Mesenchymal stem cell (in vitro differentiated cells and primary cell): Measurements from ENCODE around the gene SAMD13.

ENCODE experiments used
- DNase-seq: peaks from one replicate; pipeline ENCODE4 v3.0.0-alpha.2; 2013
- H2AFZ ChIP-seq: one replicate; pipeline ENCODE4 v1.6.1; 2013; ENCODE audit warnings: low read depth, mild to moderate bottlenecking, control low read depth, inconsistent platforms, low read length, moderate library complexity
- H2AK5ac ChIP-seq: 2 replicates; pipeline ENCODE4 v1.6.1; 2013; ENCODE audit warnings: low read length, moderate library complexity, mild to moderate bottlenecking, inconsistent platforms; ENCODE audit not compliant: severe bottlenecking
- H2BK120ac ChIP-seq: one replicate; pipeline ENCODE4 v1.6.1; 2013; ENCODE audit warnings: low read depth, mild to moderate bottlenecking, inconsistent platforms, low read length, moderate library complexity
- H2BK12ac ChIP-seq, 2 experiments: one replicate each; pipeline ENCODE4 v1.6.1; 2013; ENCODE audit warnings: inconsistent platforms in 2 of 2, low read length in 2 of 2, mild to moderate bottlenecking in 2 of 2, moderate library complexity in 2 of 2, control low read depth in 1 of 2
- H2BK15ac ChIP-seq: one replicate; pipeline ENCODE4 v1.6.1; 2013; ENCODE audit warnings: mild to moderate bottlenecking, low read depth, inconsistent platforms; ENCODE audit not compliant: poor library complexity, severe bottlenecking
- H2BK5ac ChIP-seq: 2 replicates; pipeline ENCODE4 v1.6.1; 2013; ENCODE audit warnings: low read depth, mild to moderate bottlenecking, low read length, control low read depth, inconsistent platforms; ENCODE audit not compliant: poor library complexity, severe bottlenecking
- H3K14ac ChIP-seq, 2 experiments: one replicate each; pipeline ENCODE4 v1.6.1; 2013; ENCODE audit warnings: inconsistent platforms in 2 of 2, low read length in 2 of 2, control low read depth in 1 of 2, mild to moderate bottlenecking in 1 of 2, moderate library complexity in 1 of 2
- H3K18ac ChIP-seq, 2 experiments: one replicate each; pipeline ENCODE4 v1.6.1; 2013; ENCODE audit warnings: inconsistent platforms in 2 of 2, low read length in 2 of 2, control low read depth in 1 of 2, low read depth in 1 of 2, mild to moderate bottlenecking in 1 of 2
- H3K23ac ChIP-seq, 2 experiments: one replicate each; pipeline ENCODE4 v1.6.1; 2013; ENCODE audit warnings: inconsistent platforms in 2 of 2, low read length in 2 of 2, mild to moderate bottlenecking in 2 of 2, moderate library complexity in 2 of 2, control low read depth in 1 of 2
- H3K27ac ChIP-seq: 2 replicates; pipeline ENCODE4 v1.5.1; 2013; ENCODE audit warnings: mild to moderate bottlenecking, moderate library complexity, low read length, control low read depth, inconsistent platforms; ENCODE audit not compliant: poor library complexity, severe bottlenecking
- H3K27me3 ChIP-seq, 2 experiments: 2 replicates each; pipeline versions ENCODE4 v1.6.1 to v1.7.0; 2013; ENCODE audit warnings: low read length in 2 of 2, mild to moderate bottlenecking in 2 of 2, moderate library complexity in 2 of 2, control low read depth in 1 of 2, inconsistent platforms in 1 of 2; ENCODE audit not compliant: control insufficient read depth in 1 of 2, insufficient read depth in 1 of 2
- H3K36me3 ChIP-seq, 2 experiments: 2 replicates each; pipeline versions ENCODE4 v1.6.1 to v1.7.0; 2013; ENCODE audit warnings: low read length in 2 of 2, control low read depth in 1 of 2, inconsistent platforms in 1 of 2, low read depth in 1 of 2, mild to moderate bottlenecking in 1 of 2; ENCODE audit not compliant: insufficient read depth in 2 of 2, control insufficient read depth in 1 of 2
- H3K4ac ChIP-seq, 2 experiments: one replicate each; pipeline ENCODE4 v1.6.1; 2013; ENCODE audit warnings: inconsistent platforms in 2 of 2, low read length in 2 of 2, mild to moderate bottlenecking in 2 of 2, moderate library complexity in 2 of 2, control low read depth in 1 of 2, low read depth in 1 of 2
- H3K4me1 ChIP-seq: 2 replicates; pipeline ENCODE4 v1.6.1; 2013; ENCODE audit warnings: low read depth, low read length, control low read depth; ENCODE audit not compliant: control insufficient read depth, insufficient read depth
- H3K4me2 ChIP-seq: 2 replicates; pipeline ENCODE4 v1.6.1; 2013; ENCODE audit warnings: low read length, mild to moderate bottlenecking, inconsistent platforms; ENCODE audit not compliant: poor library complexity, severe bottlenecking
- H3K4me3 ChIP-seq, 2 experiments: 2 replicates each; pipeline versions ENCODE4 v1.5.1 to v1.7.0; 2013; ENCODE audit warnings: low read length in 2 of 2, mild to moderate bottlenecking in 2 of 2, control low read depth in 1 of 2, low read depth in 1 of 2; ENCODE audit not compliant: insufficient read depth in 1 of 2
- H3K79me1 ChIP-seq: replicated peaks from 2 replicates; pipeline ENCODE4 v1.6.1; 2013; ENCODE audit warnings: mild to moderate bottlenecking, control low read depth, low read length, inconsistent platforms; ENCODE audit not compliant: poor library complexity, severe bottlenecking
- H3K9ac ChIP-seq: 2 replicates; pipeline ENCODE4 v1.7.0; 2013; ENCODE audit warnings: mild to moderate bottlenecking, low read length, moderate library complexity
- H3K9me3 ChIP-seq: 2 replicates; pipeline ENCODE4 v1.7.0; 2013; ENCODE audit warnings: mild to moderate bottlenecking, low read length; ENCODE audit not compliant: control insufficient read depth
- H4K8ac ChIP-seq: one replicate; pipeline ENCODE4 v1.6.1; 2013; ENCODE audit warnings: inconsistent platforms, mild to moderate bottlenecking, low read length, moderate library complexity
- H4K91ac ChIP-seq: one replicate; pipeline ENCODE4 v1.6.1; 2013; ENCODE audit warnings: mild to moderate bottlenecking, low read length, inconsistent platforms
- WGBS: methylation state at CpG from one replicate; pipeline ENCODE4 v1.1.7; 2013; ENCODE audit warnings: mixed read lengths; 5-methylcytosine and 5-hydroxymethylcytosine counted together

Gene SAMD13

GRCh38 chr1:84347271-84347931 lies 45.9 kb downstream of the SAMD13 start:
- Histone ChIP-seq H3K18ac (no peak overlapping the region), H3K4me1 (peaks cover 3% of the 10 kb centered on the region), H3K9ac (peak overlapping the region; percentile 19), H2AK5ac (no peak overlapping the region), H3K27me3 (no peaks in the 10 kb centered on the region), H4K91ac (no peak overlapping the region), H2AFZ (no peak overlapping the region), H3K4ac (no peak overlapping the region), H4K8ac (peak overlapping the region; percentile 31), H2BK15ac (no peak overlapping the region), H3K4me2 (no peak overlapping the region), H3K14ac (no peak overlapping the region), H2BK12ac (no peak overlapping the region), H3K79me1 (no peaks in the 10 kb centered on the region), H3K36me3 (no peaks in the 10 kb centered on the region), H3K4me3 (peak overlapping the region in 1 of 2 experiments; percentile 34), H3K27ac (no peak overlapping the region), H3K9me3 (no peaks in the 10 kb centered on the region), H2BK5ac (no peak overlapping the region), H3K23ac (no peak overlapping the region), H2BK120ac (no peak overlapping the region)
- 38% methylated on average over 6 of the region's 6 CpGs for WGBS
- peak; percentile 68 for DNase-seq

GRCh38 chr1:84347932-84348555 lies 46.5 kb downstream of the SAMD13 start:
- H3K4ac ChIP-seq, result no peak overlapping the region
- H3K4me1 ChIP-seq, result peaks cover 3% of the 10 kb centered on the region
- no peaks in the 10 kb centered on the region for H3K36me3 ChIP-seq
- no peak overlapping the region for H4K91ac ChIP-seq
- no peak overlapping the region for H2AK5ac ChIP-seq
- no peak overlapping the region for H3K23ac ChIP-seq
- DNase-seq, result peak; percentile 85
- peak overlapping the region; percentile 29 for H4K8ac ChIP-seq
- peak overlapping the region in 1 of 2 experiments; percentile 34 for H3K4me3 ChIP-seq
- no peak overlapping the region for H3K14ac ChIP-seq
- H3K4me2 ChIP-seq, result no peak overlapping the region
- no peak overlapping the region for H2BK15ac ChIP-seq
- 76% methylated on average over 6 of the region's 11 CpGs for WGBS
- H3K79me1 ChIP-seq, result no peaks in the 10 kb centered on the region
- H3K9ac ChIP-seq, result peak overlapping the region; percentile 19
- no peaks in the 10 kb centered on the region for H3K27me3 ChIP-seq
- H3K18ac ChIP-seq, result no peak overlapping the region
- no peak overlapping the region for H3K27ac ChIP-seq
- peak overlapping the region in 1 of 2 experiments; percentile 84 for H2BK12ac ChIP-seq
- H2BK120ac ChIP-seq, result no peak overlapping the region
- H3K9me3 ChIP-seq, result no peaks in the 10 kb centered on the region
- H2AFZ ChIP-seq, result no peak overlapping the region
- H2BK5ac ChIP-seq, result no peak overlapping the region

DNA sequence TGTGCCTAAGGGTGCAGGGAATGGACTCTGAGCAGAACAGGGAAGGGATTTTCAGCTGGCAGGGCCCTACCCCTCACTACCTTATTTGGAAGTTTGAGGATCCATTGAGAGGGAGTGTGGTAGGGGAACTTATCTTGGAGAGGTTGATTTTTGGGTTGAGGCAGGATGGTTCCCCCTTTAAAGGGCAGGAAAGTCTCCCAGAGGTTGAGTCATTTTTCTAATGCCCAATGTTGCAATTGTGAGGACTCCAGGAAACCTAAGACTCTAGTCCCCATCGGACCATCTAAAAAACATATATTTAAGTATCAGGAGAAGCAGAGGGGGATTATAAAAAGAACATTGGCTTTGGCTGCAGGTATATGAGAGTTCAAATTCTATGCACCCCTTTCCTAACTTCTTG lies 47.3 kb downstream of the SAMD13 start:
- H3K4me2 ChIP-seq, result no peak overlapping the region
- peak overlapping the region; percentile 27 for H2BK120ac ChIP-seq
- DNase-seq, result no peak

DNA sequence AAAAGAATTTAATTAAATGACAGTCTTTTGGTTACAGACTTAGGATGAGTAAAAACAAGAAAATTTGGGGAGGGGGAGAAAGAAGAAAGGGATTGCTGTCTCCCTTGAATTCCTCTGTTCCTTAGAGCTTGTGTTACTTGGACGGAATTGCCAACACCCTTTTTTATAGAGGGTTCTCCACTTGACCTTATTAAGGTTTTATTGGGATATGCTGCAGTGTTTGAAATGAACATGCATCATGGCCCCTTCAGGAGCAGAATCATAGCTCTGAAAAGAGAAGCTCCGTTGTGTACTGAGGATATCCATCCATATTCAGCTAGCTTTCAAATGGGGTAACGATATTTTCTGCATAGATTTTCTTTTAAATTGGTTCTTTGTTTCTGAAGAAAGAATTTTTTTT lies 48.6 kb downstream of the SAMD13 start:
- H2AFZ ChIP-seq, result no peak overlapping the region

More for the DNA sequence above, 47.3 kb downstream of the SAMD13 start:
- Histone ChIP-seq H3K36me3 (no peaks in the 10 kb centered on the region), H3K9me3 (no peaks in the 10 kb centered on the region), H3K9ac (no peak overlapping the region), H2BK12ac (no peak overlapping the region), H3K27me3 (no peaks in the 10 kb centered on the region), H2BK15ac (no peak overlapping the region), H2BK5ac (no peak overlapping the region), H2AK5ac (no peak overlapping the region), H4K91ac (no peak overlapping the region), H2AFZ (no peak overlapping the region), H3K79me1 (no peaks in the 10 kb centered on the region), H3K4ac (no peak overlapping the region), H3K18ac (no peak overlapping the region), H3K14ac (no peak overlapping the region), H3K4me3 (no peak overlapping the region), H4K8ac (no peak overlapping the region), H3K23ac (no peak overlapping the region), H3K4me1 (peaks cover 3% of the 10 kb centered on the region), H3K27ac (no peak overlapping the region)
- no CpG with 5 or more reads among the region's 1 CpG for WGBS

More for the DNA sequence above, 48.6 kb downstream of the SAMD13 start:
- no peak overlapping the region for H3K4ac ChIP-seq
- H3K27ac ChIP-seq, result no peak overlapping the region
- H3K9me3 ChIP-seq, result no peaks in the 10 kb centered on the region
- no peak overlapping the region for H3K4me3 ChIP-seq
- H2BK120ac ChIP-seq, result no peak overlapping the region
- no peaks in the 10 kb centered on the region for H3K36me3 ChIP-seq
- H2BK12ac ChIP-seq, result no peak overlapping the region
- no peak overlapping the region for H2BK15ac ChIP-seq
- H3K14ac ChIP-seq, result no peak overlapping the region
- no peak overlapping the region for H4K8ac ChIP-seq
- 86% methylated on average over 2 of the region's 3 CpGs for WGBS
- H3K9ac ChIP-seq, result no peak overlapping the region
- no peak overlapping the region for H3K4me2 ChIP-seq
- H2BK5ac ChIP-seq, result no peak overlapping the region
- H3K27me3 ChIP-seq, result no peaks in the 10 kb centered on the region
- H2AK5ac ChIP-seq, result no peak overlapping the region
- no peak overlapping the region for H3K18ac ChIP-seq
- H3K23ac ChIP-seq, result no peak overlapping the region
- no peak overlapping the region for H4K91ac ChIP-seq
- no peaks in the 10 kb centered on the region for H3K79me1 ChIP-seq
- H3K4me1 ChIP-seq, result peaks cover 3% of the 10 kb centered on the region
- DNase-seq, result no peak
